GM20431 (cell line): ENCODE data around the gene APAF1.
"Not testable (repeated sequence)": the region's sequence is repeated elsewhere in the genome, so short reads cannot be mapped to it uniquely, and the experiment has no call there.

Experiments
- in situ Hi-C: fragments of 300-500 bp; cut with MseI, MboI; formaldehyde crosslinking; loops from one replicate; pipeline ENCODE4 v1.15.0; 2020; ENCODE audit warnings: low sequenced_read_pairs; ENCODE audit not compliant: unreplicated experiment

APAF1 gene

GRCh38 chr12:98751580-98752115 is 106.6 kb downstream of the APAF1 start:
- in situ Hi-C loops, result no loop called here

GRCh38 chr12:98752726-98753125 is 107.6 kb downstream of the APAF1 start:
- in situ Hi-C loops, result no loop called here

GRCh38 chr12:98754095-98754494 is 109.0 kb downstream of the APAF1 start:
- in situ Hi-C loops, result no loop called here

DNA sequence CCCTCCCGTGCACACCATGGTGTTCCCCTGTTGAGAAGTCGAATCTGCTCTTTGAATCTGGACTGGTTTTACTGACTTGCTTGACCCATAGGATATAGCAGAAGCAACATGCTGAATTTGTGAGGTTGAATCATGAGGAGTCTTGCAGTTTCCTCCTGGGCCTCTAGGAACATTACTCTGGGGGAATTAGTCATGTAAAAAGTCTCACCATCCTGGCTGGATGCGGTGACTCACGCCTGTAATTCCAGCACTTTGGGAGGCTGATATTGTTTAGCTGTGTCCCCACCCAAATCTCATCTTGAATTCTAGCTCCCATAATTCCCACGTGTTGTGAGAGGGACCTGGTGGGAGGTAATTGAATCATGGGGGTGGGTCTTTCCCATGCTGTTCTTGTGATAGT is 110.8 kb downstream of the APAF1 start:
- in situ Hi-C loops, result not testable (repeated sequence)

- in situ Hi-C loops, result no loop called here
These were observed 112.4 kb downstream of the APAF1 start for GRCh38 chr12:98757455-98757854.

- in situ Hi-C loops, result no loop called here
These were observed 113.2 kb downstream of the APAF1 start for GRCh38 chr12:98758331-98758730.

- in situ Hi-C loops, result no loop called here
These were observed 118.6 kb downstream of the APAF1 start for GRCh38 chr12:98763656-98764055.

DNA sequence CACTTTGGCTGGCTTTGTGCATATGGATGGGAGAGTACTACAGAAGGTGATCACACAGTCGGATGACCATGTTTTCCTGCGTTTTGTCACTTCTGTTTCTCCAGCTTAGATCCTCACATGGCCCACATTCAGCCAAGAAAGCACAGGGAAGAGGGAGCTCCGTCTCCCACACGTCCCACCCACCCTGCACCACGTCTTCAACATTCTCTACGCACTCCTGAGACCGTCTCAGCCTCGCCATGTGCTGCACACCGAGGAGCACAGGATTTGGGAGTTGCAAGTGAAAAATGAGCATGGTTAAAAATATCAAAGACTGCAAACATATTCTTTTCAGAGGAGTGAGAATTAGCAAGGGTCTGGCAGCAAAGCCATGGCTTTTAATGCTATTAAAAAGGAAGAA is 122.2 kb downstream of the APAF1 start:
- in situ Hi-C loops, result no loop called here

GRCh38 chr12:98769068-98769467 is 124.0 kb downstream of the APAF1 start:
- in situ Hi-C loops, result no loop called here

GRCh38 chr12:98770230-98770629 is 125.1 kb downstream of the APAF1 start:
- in situ Hi-C loops, result no loop called here

- in situ Hi-C loops, result no loop called here
These were observed 127.0 kb downstream of the APAF1 start for GRCh38 chr12:98771811-98772752.

- in situ Hi-C loops, result no loop called here
These were observed 127.7 kb downstream of the APAF1 start for GRCh38 chr12:98772818-98773217.

DNA sequence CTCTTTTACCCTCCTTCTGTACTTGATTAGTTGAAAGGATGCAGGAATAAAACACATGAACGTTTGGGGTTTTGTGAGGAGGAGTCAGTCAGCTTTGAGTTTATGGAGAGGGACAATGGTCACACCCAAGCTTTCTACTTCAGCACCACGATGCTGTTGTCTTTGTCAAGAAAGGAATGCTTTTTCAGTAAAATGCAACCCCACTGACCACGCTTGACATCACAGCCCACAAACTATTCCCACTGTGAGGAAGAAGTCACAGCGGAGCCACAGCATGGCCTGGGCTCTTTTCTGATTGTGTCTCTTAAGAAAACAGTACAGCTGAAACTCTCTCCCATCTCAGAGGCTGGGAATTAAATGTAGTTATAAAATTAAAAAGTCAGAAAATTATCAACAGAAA is 135.2 kb downstream of the APAF1 start:
- in situ Hi-C loops, result no loop called here

DNA sequence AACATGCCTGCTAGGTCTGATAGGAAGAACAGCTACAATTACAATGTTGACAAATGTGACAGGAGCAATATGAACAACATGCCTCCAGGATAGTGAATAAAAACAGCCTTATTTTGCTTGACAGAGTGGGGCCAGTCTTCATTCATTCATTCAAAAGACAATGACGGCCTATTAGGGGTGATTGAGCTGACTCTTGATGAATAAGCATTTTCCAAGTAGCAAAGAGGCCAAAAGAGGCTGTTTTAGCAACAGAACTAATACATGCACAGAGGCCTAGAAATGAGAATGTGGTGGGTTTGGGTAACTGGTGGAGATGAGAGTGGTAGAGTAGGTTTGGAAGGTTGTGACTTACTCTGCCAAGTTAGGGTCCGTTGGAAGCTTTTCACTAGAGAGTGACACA is 138.3 kb downstream of the APAF1 start:
- in situ Hi-C loops, result no loop called here
